ENCODE data around the gene NKG7. TPM values are rescaled to one million over a fixed set of nuclear protein-coding genes. Genes with fewer than 3 reads are reported as not detected.
"Not testable (repeated sequence)": the region's sequence is repeated elsewhere in the genome, so short reads cannot be mapped to it uniquely, and the experiment has no call there.

NKG7 gene
- total RNA-seq, 4 donors from 2014 or later: not detected

- H3K4me1 ChIP-seq: no peaks in the 10 kb centered on the region
- 90% methylated on average over 9 of the region's 9 CpGs for WGBS
- no peaks in the 10 kb centered on the region for H3K36me3 ChIP-seq
- H3K9me3 ChIP-seq: no peaks in the 10 kb centered on the region
- peaks cover 3% of the 10 kb centered on the region for H3K27me3 ChIP-seq
- H3K4me3 ChIP-seq: no peak overlapping the region
- H3K27ac ChIP-seq: no peak overlapping the region
- no peak for TF ChIP-seq CTCF (IDR thresholded peaks at IDR 0.05)
- TF ChIP-seq POLR2A (IDR thresholded peaks at IDR 0.05): no peak
- TF ChIP-seq POLR2AphosphoS5 (IDR thresholded peaks at IDR 0.05): no peak
- TF ChIP-seq EP300 (IDR thresholded peaks at IDR 0.05): no peak
- DNase-seq (ENCODE audit: low spot score in 2 of 2): no peak
Observed at GRCh38 chr19:51402117-51402516, 29.7 kb upstream of the NKG7 start.

- not testable (repeated sequence) for H3K9me3 ChIP-seq; H3K27ac ChIP-seq; H3K4me3 ChIP-seq; H3K36me3 ChIP-seq; H3K4me1 ChIP-seq; DNase-seq (ENCODE audit: low spot score in 2 of 2); H3K27me3 ChIP-seq
- 73% methylated on average over 7 of the region's 7 CpGs for WGBS
Observed at GRCh38 chr19:51399936-51400335, 27.5 kb upstream of the NKG7 start.

GRCh38 chr19:51399231-51399630 is 26.8 kb upstream of the NKG7 start:
- Histone ChIP-seq H3K27ac (no peak overlapping the region), H3K27me3 (peaks cover 3% of the 10 kb centered on the region), H3K4me1 (peaks cover 6% of the 10 kb centered on the region), H3K4me3 (no peak overlapping the region), H3K9me3 (no peaks in the 10 kb centered on the region), H3K36me3 (no peaks in the 10 kb centered on the region)
- DNase-seq (ENCODE audit: low spot score in 2 of 2): no peak
- WGBS: 77% methylated on average over 5 of the region's 5 CpGs
- no peak for TF ChIP-seq EP300 (IDR thresholded peaks at IDR 0.05)
- TF ChIP-seq POLR2AphosphoS5 (IDR thresholded peaks at IDR 0.05): no peak
- TF ChIP-seq CTCF (IDR thresholded peaks at IDR 0.05): no peak
- no peak for TF ChIP-seq POLR2A (IDR thresholded peaks at IDR 0.05)

- TF ChIP-seq POLR2AphosphoS5 (IDR thresholded peaks at IDR 0.05): no peak
- TF ChIP-seq CTCF (IDR thresholded peaks at IDR 0.05): peak in 1 of 2 donors; percentile 45
- TF ChIP-seq EP300 (IDR thresholded peaks at IDR 0.05): no peak
- 25% methylated on average over 7 of the region's 7 CpGs for WGBS
- H3K9me3 ChIP-seq: no peaks in the 10 kb centered on the region
- H3K4me3 ChIP-seq: no peak overlapping the region
- no peak overlapping the region for H3K27ac ChIP-seq
- H3K27me3 ChIP-seq: peaks cover 3% of the 10 kb centered on the region
- H3K36me3 ChIP-seq: no peaks in the 10 kb centered on the region
- peaks cover 11% of the 10 kb centered on the region for H3K4me1 ChIP-seq
- no peak for DNase-seq (ENCODE audit: low spot score in 2 of 2)
Observed at GRCh38 chr19:51398096-51398704, 25.7 kb upstream of the NKG7 start.

- H3K4me1 ChIP-seq: peaks cover 11% of the 10 kb centered on the region
- not testable (repeated sequence) for H3K9me3 ChIP-seq; H3K27me3 ChIP-seq; H3K27ac ChIP-seq; DNase-seq (ENCODE audit: low spot score in 2 of 2); H3K4me3 ChIP-seq; H3K36me3 ChIP-seq
- 34% methylated on average over 9 of the region's 9 CpGs for WGBS
Observed at GRCh38 chr19:51397453-51397852, 25.0 kb upstream of the NKG7 start.

GRCh38 chr19:51396175-51396574 is 23.7 kb upstream of the NKG7 start:
- H3K9me3 ChIP-seq: no peaks in the 10 kb centered on the region
- WGBS: 95% methylated on average over 2 of the region's 2 CpGs
- H3K4me3 ChIP-seq: no peak overlapping the region
- H3K27ac ChIP-seq: no peak overlapping the region
- DNase-seq (ENCODE audit: low spot score in 2 of 2): no peak
- peaks cover 11% of the 10 kb centered on the region for H3K4me1 ChIP-seq
- TF ChIP-seq CTCF (IDR thresholded peaks at IDR 0.05) (no peak), POLR2AphosphoS5 (IDR thresholded peaks at IDR 0.05) (no peak), EP300 (IDR thresholded peaks at IDR 0.05) (no peak), POLR2A (IDR thresholded peaks at IDR 0.05) (no peak)
- H3K27me3 ChIP-seq: no peaks in the 10 kb centered on the region
- no peaks in the 10 kb centered on the region for H3K36me3 ChIP-seq

Measured in suprapubic skin (tissue), 4 donors.